Right lobe of liver (tissue), 6 donors: ENCODE results near the gene SLC38A3. TPM values are rescaled to one million over a fixed set of nuclear protein-coding genes. Genes with fewer than 3 reads are reported as not detected.
"Not testable (repeated sequence)": the region's sequence is repeated elsewhere in the genome, so short reads cannot be mapped to it uniquely, and the experiment has no call there.

Experiments used
- ATAC-seq, 4 donors: fragments of 200-7000 bp; cut with Tn5 transposase; one replicate each; pipeline ENCODE4 v1.9.1; 2020; ENCODE audit warnings: mild to moderate bottlenecking in 4 of 4, moderate library complexity in 4 of 4
- DNase-seq, 3 donors: peaks; one replicate each; pipeline ENCODE4 v3.0.0-alpha.2; 2020
- H3K27ac ChIP-seq, 3 donors: fragments of 200-600 bp; one replicate each; pipeline ENCODE4 v1.8.0; 2022
- H3K27me3 ChIP-seq, 2 donors: fragments of 200-600 bp; one replicate each; pipeline ENCODE4 v1.8.0; 2022
- H3K36me3 ChIP-seq, 4 donors: fragments of 200-600 bp; sonication (generic) in 1 of 4; one replicate each; pipeline versions ENCODE4 v1.5.1 to v1.8.0; 2017 to 2022; ENCODE audit warnings: control low read depth in 1 of 4
- H3K4me1 ChIP-seq, 4 donors: fragments of 200-600 bp; sonication (generic) in 1 of 4; one replicate each; pipeline versions ENCODE4 v1.5.1 to v1.8.0; 2017 to 2022; ENCODE audit warnings: control low read depth in 1 of 4
- H3K4me3 ChIP-seq, 3 donors: fragments of 200-600 bp; one replicate each; pipeline ENCODE4 v1.8.0; 2022
- H3K9me3 ChIP-seq, 4 donors: fragments of 200-600 bp; sonication (generic) in 1 of 4; one replicate each; pipeline versions ENCODE4 v1.5.1 to v1.8.0; 2017 to 2022; ENCODE audit warnings: control low read depth in 1 of 4
- CTCF ChIP-seq, 4 donors: fragments of 200-600 bp in 3 of 4; fragments of 450-650 bp in 1 of 4; IDR thresholded peaks; one replicate each; pipeline versions ENCODE4 v1.5.1 to v1.8.0; 2016 to 2022; ENCODE audit warnings: antibody characterized with exemption in 4 of 4, mild to moderate bottlenecking in 2 of 4
- POLR2A ChIP-seq: fragments of 450-650 bp; IDR thresholded peaks from one replicate; pipeline ENCODE4 v1.6.1; 2017; ENCODE audit warnings: antibody characterized with exemption, mild to moderate bottlenecking
- WGBS: methylation state at CpG from one replicate; pipeline ENCODE4 v1.1.6; 2018; ENCODE audit warnings: low coverage, low lambda C conversion rate; ENCODE audit not compliant: insufficient coverage; ENCODE audit errors: missing lambda C conversion rate; 5-methylcytosine and 5-hydroxymethylcytosine counted together
- intact Hi-C, 2 donors: fragments of 100-400 bp; cut with DNase I; formaldehyde crosslinking; loops; one replicate each; pipeline versions ENCODE4 v1.11.2 to v1.14.1; 2022
- total RNA-seq, 6 experiments: library from RNA; depleted of rRNA in 2 of 6; stranded (reverse); fragments of >200 nt in 2 of 6; fragmentation: NEBNext Ultra II Directional in 3 of 6; extraction: Animal tissue kit (Norgen Biotek cat#: 25700) in 3 of 6; gene quantifications; one replicate each; pipeline versions ENCODE4 v1.1.0 to v1.2.4, GENCODE V29; 2016 to 2023
- donor health status: DM: no; HTN: yes; CAD: no.
- donor health status: DM: no; HTN: no; CAD: no.
- donor health status: DM: no; HTN: no; CAD: no.
- donor health status: DM: no; HTN: yes; CAD: no.
- donor health status: DM: no; HTN: yes; CAD: no.

SLC38A3 gene
- total RNA-seq, 6 experiments from 2014 or later: 77.7 to 311 (median 190) TPM

GRCh38 chr3:50242381-50242770 is 37.3 kb downstream of the SLC38A3 start:
- peaks cover 0 to 9% (median 0%) of the 10 kb centered on the region in 4 donors for H3K36me3 ChIP-seq
- no peaks in the 10 kb centered on the region for H3K27me3 ChIP-seq
- no peak for TF ChIP-seq POLR2A
- no peak for TF ChIP-seq CTCF (IDR thresholded peaks at IDR 0.05)
- peaks cover 0 to 89% (median 29%) of the 10 kb centered on the region in 4 donors for H3K4me1 ChIP-seq
- WGBS: 50% methylated on average over 1 of the region's 3 CpGs
- ATAC-seq: no peak
- no peak overlapping the region for H3K4me3 ChIP-seq
- H3K9me3 ChIP-seq: no peaks in the 10 kb centered on the region
- no peak for DNase-seq
- intact Hi-C loops: no loop called here
- H3K27ac ChIP-seq: peak overlapping the region; percentile 40 to 93 (median 76)

GRCh38 chr3:50242851-50243542 is 37.9 kb downstream of the SLC38A3 start:
- Histone ChIP-seq H3K27me3 (no peaks in the 10 kb centered on the region), H3K4me3 (no peak overlapping the region), H3K27ac (peak overlapping the region; percentile 76 to 93 (median 78)), H3K4me1 (peaks cover 0 to 87% (median 27%) of the 10 kb centered on the region in 4 donors), H3K36me3 (peaks cover 0 to 9% (median 0%) of the 10 kb centered on the region in 4 donors), H3K9me3 (no peaks in the 10 kb centered on the region)
- intact Hi-C loops: no loop called here
- TF ChIP-seq POLR2A (no peak), CTCF (IDR thresholded peaks at IDR 0.05) (no peak)
- ATAC-seq (peak; percentile 4 to 42 (median 36)), DNase-seq (peak; percentile 71 to 82 (median 77))
- 32% methylated on average over 6 of the region's 14 CpGs for WGBS

GRCh38 chr3:50243543-50243895 is 38.4 kb downstream of the SLC38A3 start:
- TF ChIP-seq CTCF (IDR thresholded peaks at IDR 0.05) (no peak), POLR2A (no peak)
- DNase-seq (no peak), ATAC-seq (no peak)
- peak overlapping the region; percentile 76 to 93 (median 78) for H3K27ac ChIP-seq
- no CpG with 5 or more reads among the region's 4 CpGs for WGBS
- H3K27me3 ChIP-seq: no peaks in the 10 kb centered on the region
- H3K36me3 ChIP-seq: peaks cover 0 to 9% (median 0%) of the 10 kb centered on the region in 4 donors
- intact Hi-C loops: no loop called here
- H3K4me3 ChIP-seq: no peak overlapping the region
- no peaks in the 10 kb centered on the region for H3K9me3 ChIP-seq
- H3K4me1 ChIP-seq: peaks cover 0 to 87% (median 27%) of the 10 kb centered on the region in 4 donors

GRCh38 chr3:50244813-50245212 is 39.7 kb downstream of the SLC38A3 start:
- H3K9me3 ChIP-seq, DNase-seq, intact Hi-C loops, H3K27me3 ChIP-seq, ATAC-seq, H3K36me3 ChIP-seq, H3K4me3 ChIP-seq: not testable (repeated sequence)
- H3K27ac ChIP-seq: peak overlapping the region; percentile 72 to 93 (median 78)
- WGBS: 73% methylated on average over 4 of the region's 6 CpGs
- peaks cover 0 to 88% (median 24%) of the 10 kb centered on the region in 4 donors for H3K4me1 ChIP-seq

GRCh38 chr3:50245251-50245745 is 40.2 kb downstream of the SLC38A3 start:
- peaks cover 0 to 89% (median 25%) of the 10 kb centered on the region in 4 donors for H3K4me1 ChIP-seq
- 65% methylated on average over 5 of the region's 16 CpGs for WGBS

More at GRCh38 chr3:50245251-50245745, 40.2 kb downstream of the SLC38A3 start:
- DNase-seq (no peak), ATAC-seq (no peak)
- Histone ChIP-seq H3K27ac (peak overlapping the region; percentile 72 to 93 (median 78)), H3K36me3 (peaks cover 0 to 3% (median 0%) of the 10 kb centered on the region in 4 donors), H3K4me3 (no peak overlapping the region), H3K27me3 (no peaks in the 10 kb centered on the region), H3K9me3 (no peaks in the 10 kb centered on the region)
- TF ChIP-seq CTCF (IDR thresholded peaks at IDR 0.05) (no peak), POLR2A (no peak)
- intact Hi-C loops: no loop called here
